H9 (cell line): ENCODE results near the gene TSC22D1. TPM values are rescaled to one million over a fixed set of nuclear protein-coding genes. Genes with fewer than 3 reads are reported as not detected.
"Not testable (repeated sequence)": the region's sequence is repeated elsewhere in the genome, so short reads cannot be mapped to it uniquely, and the experiment has no call there.

Source experiments
- DNase-seq: peaks from one replicate; pipeline ENCODE4 v3.0.0-alpha.2; 2017
- H2AFZ ChIP-seq: one replicate; pipeline ENCODE4 v1.6.1; 2013; ENCODE audit warnings: mild to moderate bottlenecking, low read length, control low read depth, moderate library complexity
- H2AK5ac ChIP-seq: 2 replicates; pipeline ENCODE4 v1.6.1; 2013; ENCODE audit warnings: low read length, control low read depth, mixed read lengths; ENCODE audit not compliant: insufficient read length
- H2BK120ac ChIP-seq: one replicate; pipeline ENCODE4 v1.6.1; 2013; ENCODE audit warnings: low read depth, mild to moderate bottlenecking, low read length, control low read depth, inconsistent platforms; ENCODE audit not compliant: poor library complexity, severe bottlenecking
- H2BK12ac ChIP-seq: 2 replicates; pipeline ENCODE4 v1.6.1; 2013; ENCODE audit warnings: low read length, control low read depth, mixed read lengths, low read depth; ENCODE audit not compliant: insufficient read length
- H2BK15ac ChIP-seq: 2 replicates; pipeline ENCODE4 v1.6.1; 2013; ENCODE audit warnings: low read depth, low read length, control low read depth
- H2BK20ac ChIP-seq: one replicate; pipeline ENCODE4 v1.6.1; 2013; ENCODE audit warnings: low read depth, mild to moderate bottlenecking, low read length, control low read depth, inconsistent platforms; ENCODE audit not compliant: poor library complexity, severe bottlenecking
- H2BK5ac ChIP-seq: 2 replicates; pipeline ENCODE4 v1.6.1; 2013; ENCODE audit warnings: low read length, control low read depth, mixed read lengths; ENCODE audit not compliant: insufficient read length
- H3K14ac ChIP-seq: 2 replicates; pipeline ENCODE4 v1.6.1; 2013; ENCODE audit warnings: low read length, control low read depth; ENCODE audit not compliant: insufficient read depth
- H3K18ac ChIP-seq: 2 replicates; pipeline ENCODE4 v1.6.1; 2013; ENCODE audit warnings: low read depth, mild to moderate bottlenecking, mixed read lengths, low read length, control low read depth; ENCODE audit not compliant: insufficient read length
- H3K23ac ChIP-seq: 2 replicates; pipeline ENCODE4 v1.6.1; 2013; ENCODE audit warnings: low read length, control low read depth, mixed read lengths, low read depth; ENCODE audit not compliant: insufficient read length
- H3K23me2 ChIP-seq: 2 replicates; pipeline ENCODE4 v1.6.1; 2013; ENCODE audit warnings: low read depth, mild to moderate bottlenecking, mixed read lengths, low read length, control low read depth; ENCODE audit not compliant: insufficient read length, poor library complexity, severe bottlenecking
- H3K27ac ChIP-seq: 2 replicates; pipeline ENCODE4 v1.5.1; 2013; ENCODE audit warnings: low read length, control low read depth, mixed read lengths, low read depth; ENCODE audit not compliant: insufficient read length
- H3K27me3 ChIP-seq: 2 replicates; pipeline ENCODE4 v1.6.1; 2013; ENCODE audit warnings: low read length, control low read depth, inconsistent platforms; ENCODE audit not compliant: insufficient read depth
- H3K4ac ChIP-seq: 2 replicates; pipeline ENCODE4 v1.6.1; 2013; ENCODE audit warnings: low read depth, mild to moderate bottlenecking, control low read depth, inconsistent platforms, low read length, moderate library complexity
- H3K4me1 ChIP-seq: 2 replicates; pipeline ENCODE4 v1.6.1; 2013; ENCODE audit warnings: low read length, control low read depth, inconsistent platforms; ENCODE audit not compliant: insufficient read depth
- H3K4me2 ChIP-seq: 2 replicates; pipeline ENCODE4 v1.6.1; 2013; ENCODE audit warnings: low read length, control low read depth, mixed read lengths; ENCODE audit not compliant: insufficient read length, insufficient read depth
- H3K56ac ChIP-seq: 2 replicates; pipeline ENCODE4 v1.6.1; 2013; ENCODE audit warnings: low read depth, mild to moderate bottlenecking, mixed read lengths, low read length, control low read depth; ENCODE audit not compliant: insufficient read length
- H3K79me1 ChIP-seq: 2 replicates; pipeline ENCODE4 v1.6.1; 2013; ENCODE audit warnings: low read depth, mild to moderate bottlenecking, moderate library complexity, low read length, control low read depth, inconsistent platforms; ENCODE audit not compliant: insufficient read depth, poor library complexity, severe bottlenecking
- H3K79me2 ChIP-seq: 2 replicates; pipeline ENCODE4 v1.6.1; 2013; ENCODE audit warnings: low read length, control low read depth, inconsistent platforms; ENCODE audit not compliant: insufficient read depth
- H3K9ac ChIP-seq: 2 replicates; pipeline ENCODE4 v1.6.1; 2013; ENCODE audit warnings: low read length, control low read depth, mixed read lengths; ENCODE audit not compliant: insufficient read length; ENCODE audit errors: extremely low read depth
- H3K9me3 ChIP-seq: one replicate; pipeline ENCODE4 v1.6.1; 2013; ENCODE audit warnings: low read depth, low read length, inconsistent platforms; ENCODE audit not compliant: control insufficient read depth
- H3T11ph ChIP-seq: one replicate; pipeline ENCODE4 v1.6.1; 2013; ENCODE audit warnings: mild to moderate bottlenecking, low read length, control low read depth, inconsistent platforms
- H4K20me1 ChIP-seq: one replicate; pipeline ENCODE4 v1.6.1; 2013; ENCODE audit not compliant: control insufficient read depth, insufficient read length, insufficient read depth
- H4K5ac ChIP-seq: 2 replicates; pipeline ENCODE4 v1.6.1; 2013; ENCODE audit warnings: low read depth, mild to moderate bottlenecking, mixed read lengths, low read length, control low read depth; ENCODE audit not compliant: insufficient read length
- H4K8ac ChIP-seq: replicated peaks from 2 replicates; pipeline ENCODE4 v1.6.1; 2013; ENCODE audit warnings: low read length, control low read depth, mixed read lengths, low read depth; ENCODE audit not compliant: insufficient read length
- H4K91ac ChIP-seq: 2 replicates; pipeline ENCODE4 v1.6.1; 2013; ENCODE audit warnings: low read depth, mild to moderate bottlenecking, moderate library complexity, mixed read lengths, low read length, control low read depth; ENCODE audit not compliant: insufficient read length
- H3K27ac Mint-ChIP-seq, 3 experiments: 2 replicates in 2 of 3; 3 replicates in 1 of 3; pipeline ENCODE4 v1.8.0; 2020 to 2021; ENCODE audit warnings: mixed read lengths in 3 of 3, mild to moderate bottlenecking in 1 of 3, moderate library complexity in 1 of 3
- H3K27me3 Mint-ChIP-seq: 2 replicates; pipeline ENCODE4 v1.8.0; 2021; ENCODE audit warnings: low read depth, mild to moderate bottlenecking, moderate library complexity, mixed read lengths
- H3K36me3 Mint-ChIP-seq, 3 experiments: 2 replicates in 2 of 3; 3 replicates in 1 of 3; pipeline ENCODE4 v1.8.0; 2020 to 2021; ENCODE audit warnings: low read depth in 3 of 3, mixed read lengths in 3 of 3; ENCODE audit not compliant: insufficient read depth in 1 of 3
- H3K4me1 Mint-ChIP-seq, 2 experiments: 2 replicates each; pipeline ENCODE4 v1.8.0; 2020; ENCODE audit warnings: mixed read lengths in 2 of 2
- H3K4me3 Mint-ChIP-seq, 2 experiments: 2 replicates in 1 of 2; 3 replicates in 1 of 2; pipeline ENCODE4 v1.8.0; 2020 to 2021; ENCODE audit warnings: mild to moderate bottlenecking in 2 of 2, mixed read lengths in 2 of 2, moderate library complexity in 1 of 2
- H3K9me3 Mint-ChIP-seq, 2 experiments: 2 replicates in 1 of 2; 3 replicates in 1 of 2; pipeline ENCODE4 v1.8.0; 2020; ENCODE audit warnings: mild to moderate bottlenecking in 2 of 2, mixed read lengths in 2 of 2, moderate library complexity in 1 of 2
- WGBS: extraction: QIAGEN DNeasy Blood & Tissue Kit; methylation state at CpG from one replicate; pipeline ENCODE4 v1.1.7; 2013; ENCODE audit warnings: missing lambda C conversion rate, low lambda C conversion rate, mixed read lengths; ENCODE audit not compliant: insufficient read length; ENCODE audit errors: extremely low coverage; 5-methylcytosine and 5-hydroxymethylcytosine counted together
- total RNA-seq: library from RNA; stranded (reverse); gene quantifications from 2 replicates; pipeline ENCODE4 v1.2.1, GENCODE V29; 2021
- TF ChIP-seq, protein P1 (sequence below): fragments of 200-600 bp; sonication (generic); conservative IDR thresholded peaks from 3 replicates; pipeline ENCODE4 v1.8.0; 2021; ENCODE audit warnings: antibody characterized with exemption, mild to moderate bottlenecking

Gene TSC22D1
- total RNA-seq, 1 experiment from 2014 or later = 76.7 TPM

GRCh38 chr13:44458313-44458975, 117.7 kb downstream of the TSC22D1 start:
- Histone ChIP-seq H3T11ph (no peak overlapping the region), H3K9me3 (no peaks in the 10 kb centered on the region), H3K79me2 (no peaks in the 10 kb centered on the region), H2BK5ac (no peak overlapping the region), H2AK5ac (no peak overlapping the region), H3K4me2 (no peak overlapping the region), H3K23me2 (no peaks in the 10 kb centered on the region), H3K27ac (no peak overlapping the region), H2BK120ac (no peak overlapping the region), H2BK15ac (no peak overlapping the region), H3K27me3 (no peaks in the 10 kb centered on the region), H4K20me1 (no peaks in the 10 kb centered on the region), H2BK20ac (no peak overlapping the region), H3K79me1 (peaks cover 3% of the 10 kb centered on the region), H3K18ac (no peak overlapping the region), H3K56ac (no peak overlapping the region), H2AFZ (no peak overlapping the region), H2BK12ac (no peak overlapping the region), H3K9ac (no peak overlapping the region), H3K4ac (no peak overlapping the region), H4K91ac (no peak overlapping the region), H3K23ac (no peak overlapping the region), H3K4me1 (no peaks in the 10 kb centered on the region), H4K5ac (no peak overlapping the region), H4K8ac (no peak overlapping the region), H3K14ac (no peak overlapping the region)
- H3K4me1 Mint-ChIP-seq = 0 out of 4 replicates have a peak, but pooled peaks cover 0 to 2% of the 10 kb centered on the region in 2 experiments
- H3K36me3 Mint-ChIP-seq = peaks cover 16 to 42% (median 30%) of the 10 kb centered on the region in 3 experiments
- H3K9me3 Mint-ChIP-seq = peaks cover 7 to 12% of the 10 kb centered on the region in 2 experiments; a peak in 3 of 5 replicates
- no peak overlapping the region for H3K4me3 Mint-ChIP-seq
- H3K27me3 Mint-ChIP-seq = no peaks in the 10 kb centered on the region
- no peak for DNase-seq
- TF ChIP-seq, protein P1, sequence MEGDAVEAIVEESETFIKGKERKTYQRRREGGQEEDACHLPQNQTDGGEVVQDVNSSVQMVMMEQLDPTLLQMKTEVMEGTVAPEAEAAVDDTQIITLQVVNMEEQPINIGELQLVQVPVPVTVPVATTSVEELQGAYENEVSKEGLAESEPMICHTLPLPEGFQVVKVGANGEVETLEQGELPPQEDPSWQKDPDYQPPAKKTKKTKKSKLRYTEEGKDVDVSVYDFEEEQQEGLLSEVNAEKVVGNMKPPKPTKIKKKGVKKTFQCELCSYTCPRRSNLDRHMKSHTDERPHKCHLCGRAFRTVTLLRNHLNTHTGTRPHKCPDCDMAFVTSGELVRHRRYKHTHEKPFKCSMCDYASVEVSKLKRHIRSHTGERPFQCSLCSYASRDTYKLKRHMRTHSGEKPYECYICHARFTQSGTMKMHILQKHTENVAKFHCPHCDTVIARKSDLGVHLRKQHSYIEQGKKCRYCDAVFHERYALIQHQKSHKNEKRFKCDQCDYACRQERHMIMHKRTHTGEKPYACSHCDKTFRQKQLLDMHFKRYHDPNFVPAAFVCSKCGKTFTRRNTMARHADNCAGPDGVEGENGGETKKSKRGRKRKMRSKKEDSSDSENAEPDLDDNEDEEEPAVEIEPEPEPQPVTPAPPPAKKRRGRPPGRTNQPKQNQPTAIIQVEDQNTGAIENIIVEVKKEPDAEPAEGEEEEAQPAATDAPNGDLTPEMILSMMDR = no peak
- peak overlapping the region in 1 of 3 experiments; percentile 39; a peak in 2 of 7 replicates for H3K27ac Mint-ChIP-seq
- no CpG with 5 or more reads among the region's 17 CpGs for WGBS

GRCh38 chr13:44456212-44456611, 119.9 kb downstream of the TSC22D1 start:
- H3K9me3 ChIP-seq, H3K27ac ChIP-seq, H3K23ac ChIP-seq, H2BK120ac ChIP-seq, H3K79me2 ChIP-seq, DNase-seq, H2AFZ ChIP-seq, H2AK5ac ChIP-seq, H3K18ac ChIP-seq, H3K23me2 ChIP-seq, H3K79me1 ChIP-seq, H2BK5ac ChIP-seq, H2BK20ac ChIP-seq, H4K91ac ChIP-seq, H4K20me1 ChIP-seq, H2BK15ac ChIP-seq, H3K56ac ChIP-seq, H3K4me1 Mint-ChIP-seq, H3T11ph ChIP-seq, H3K4me2 ChIP-seq, H3K27ac Mint-ChIP-seq, H3K27me3 ChIP-seq, H3K9ac ChIP-seq, H3K4ac ChIP-seq, H4K5ac ChIP-seq, H3K14ac ChIP-seq, H3K4me1 ChIP-seq, H3K4me3 Mint-ChIP-seq, H4K8ac ChIP-seq, H2BK12ac ChIP-seq, H3K27me3 Mint-ChIP-seq: not testable (repeated sequence)
- WGBS = no CpG with 5 or more reads among the region's 11 CpGs
- peaks cover 7 to 12% of the 10 kb centered on the region in 2 experiments; a peak in 3 of 5 replicates for H3K9me3 Mint-ChIP-seq
- peaks cover 16 to 42% (median 30%) of the 10 kb centered on the region in 3 experiments for H3K36me3 Mint-ChIP-seq
